Measurements from ENCODE around the gene MICAL3.

- no peak for TF ChIP-seq EZH2 (IDR thresholded peaks at IDR 0.05; ENCODE audit: insufficient read depth, poor library complexity, severe bottlenecking)
- TF ChIP-seq EZH2phosphoT487 (IDR thresholded peaks at IDR 0.05; ENCODE audit: insufficient read depth, low read depth), result no peak
Measured at GRCh38 chr22:17846326-17846992, 177.9 kb downstream of the MICAL3 start.

Data from GM23248 (cell line).